SK-N-SH treated with all-trans-retinoic acid at 6 μM for 48 hours (cell line): ENCODE data around the gene SIGLEC8.

ENCODE experiments used
- ATAC-seq: fragments of 200-7000 bp; cut with Tn5 transposase; 3 replicates; pipeline ENCODE4 v1.9.1; 2020; ENCODE audit warnings: mild to moderate bottlenecking, moderate library complexity
- ARNTL ChIP-seq: fragments of 450-650 bp; formaldehyde crosslinking; IDR thresholded peaks from 2 replicates; pipeline ENCODE4 v1.5.0; 2020; ENCODE audit warnings: low read depth, mild to moderate bottlenecking, moderate library complexity, borderline replicate concordance
- BACH2 ChIP-seq: fragments of 250-450 bp; sonication (Bioruptor Pico); IDR thresholded peaks from 2 replicates; pipeline ENCODE4 v1.9.0; 2021; ENCODE audit warnings: mild to moderate bottlenecking, borderline replicate concordance
- CREB5 ChIP-seq: fragments of 250-450 bp; sonication (Bioruptor Pico); IDR thresholded peaks from 2 replicates; pipeline ENCODE4 v1.5.1; 2020; ENCODE audit warnings: low read depth, mild to moderate bottlenecking, moderate library complexity
- CSDC2 ChIP-seq: fragments of 250-450 bp; sonication (Bioruptor Pico); IDR thresholded peaks from 2 replicates; pipeline ENCODE4 v1.5.0; 2020; ENCODE audit warnings: mild to moderate bottlenecking, moderate library complexity
- ESRRG ChIP-seq: fragments of 250-450 bp; sonication (Bioruptor Pico); IDR thresholded peaks from 2 replicates; pipeline ENCODE4 v1.6.1; 2021; ENCODE audit warnings: mild to moderate bottlenecking
- GLIS3 ChIP-seq: fragments of 250-450 bp; sonication (Bioruptor Pico); IDR thresholded peaks from 2 replicates; pipeline ENCODE4 v1.5.0; 2020; ENCODE audit warnings: mild to moderate bottlenecking, moderate library complexity
- ISL1 ChIP-seq: fragments of 250-450 bp; sonication (Bioruptor Pico); IDR thresholded peaks from 2 replicates; pipeline ENCODE4 v2.1.2; 2022; ENCODE audit warnings: mild to moderate bottlenecking, moderate library complexity
- OSR1 ChIP-seq: fragments of 250-450 bp; sonication (Bioruptor Pico); IDR thresholded peaks from 2 replicates; pipeline ENCODE4 v1.8.0; 2022; ENCODE audit warnings: moderate library complexity, mild to moderate bottlenecking, inconsistent platforms
- PATZ1 ChIP-seq: fragments of 250-450 bp; sonication (Bioruptor Pico); IDR thresholded peaks from 2 replicates; pipeline ENCODE4 v1.8.0; 2020; ENCODE audit warnings: mild to moderate bottlenecking, moderate library complexity, borderline replicate concordance
- PPARA ChIP-seq: fragments of 250-450 bp; sonication (Bioruptor Pico); IDR thresholded peaks from 2 replicates; pipeline ENCODE4 v1.5.0; 2020; ENCODE audit warnings: mild to moderate bottlenecking, borderline replicate concordance
- RARB ChIP-seq: fragments of 250-450 bp; sonication (Bioruptor Pico); IDR thresholded peaks from 2 replicates; pipeline ENCODE4 v1.8.0; 2021; ENCODE audit warnings: mild to moderate bottlenecking, moderate library complexity
- SNAI2 ChIP-seq: fragments of 250-450 bp; sonication (Bioruptor Pico); IDR thresholded peaks from 2 replicates; pipeline ENCODE4 v1.5.0; 2020; ENCODE audit warnings: mild to moderate bottlenecking, moderate library complexity
- TOX ChIP-seq: fragments of 250-450 bp; sonication (Bioruptor Pico); IDR thresholded peaks from 2 replicates; pipeline ENCODE4 v1.8.0; 2021; ENCODE audit warnings: mild to moderate bottlenecking, moderate library complexity, borderline replicate concordance
- TSHZ2 ChIP-seq: fragments of 250-450 bp; sonication (Bioruptor Pico); IDR thresholded peaks from 2 replicates; pipeline ENCODE4 v1.5.0; 2020; ENCODE audit warnings: mild to moderate bottlenecking, moderate library complexity
- ZC3H10 ChIP-seq: fragments of 250-450 bp; sonication (Bioruptor Pico); IDR thresholded peaks from 2 replicates; pipeline ENCODE4 v1.5.1; 2021; ENCODE audit warnings: mild to moderate bottlenecking, moderate library complexity
- ZFP3 ChIP-seq: fragments of 250-450 bp; sonication (Bioruptor Pico); IDR thresholded peaks from 2 replicates; pipeline ENCODE4 v1.5.0; 2020; ENCODE audit warnings: mild to moderate bottlenecking, moderate library complexity
- ZFP30 ChIP-seq: fragments of 450-650 bp; formaldehyde crosslinking; IDR thresholded peaks from 2 replicates; pipeline ENCODE4 v1.5.0; 2022; ENCODE audit warnings: mild to moderate bottlenecking, moderate library complexity
- ZNF565 ChIP-seq: fragments of 450-650 bp; formaldehyde crosslinking; conservative IDR thresholded peaks from 2 replicates; pipeline ENCODE4 v1.5.0; 2020; ENCODE audit warnings: low read depth, mild to moderate bottlenecking, moderate library complexity
- ZNF8 ChIP-seq: fragments of 450-650 bp; formaldehyde crosslinking; IDR thresholded peaks from 2 replicates; pipeline ENCODE4 v1.5.0; 2020; ENCODE audit warnings: mild to moderate bottlenecking, moderate library complexity
- TF ChIP-seq, protein P1 (sequence below): fragments of 250-450 bp; sonication (Bioruptor Pico); IDR thresholded peaks from 2 replicates; pipeline ENCODE4 v1.5.1; 2021; ENCODE audit warnings: mild to moderate bottlenecking, moderate library complexity
- TF ChIP-seq, protein P2 (sequence below): fragments of 250-450 bp; sonication (Bioruptor Pico); IDR thresholded peaks from 2 replicates; pipeline ENCODE4 v1.8.0; 2021; ENCODE audit warnings: low read depth, mild to moderate bottlenecking, moderate library complexity, borderline replicate concordance

SIGLEC8 gene

DNA sequence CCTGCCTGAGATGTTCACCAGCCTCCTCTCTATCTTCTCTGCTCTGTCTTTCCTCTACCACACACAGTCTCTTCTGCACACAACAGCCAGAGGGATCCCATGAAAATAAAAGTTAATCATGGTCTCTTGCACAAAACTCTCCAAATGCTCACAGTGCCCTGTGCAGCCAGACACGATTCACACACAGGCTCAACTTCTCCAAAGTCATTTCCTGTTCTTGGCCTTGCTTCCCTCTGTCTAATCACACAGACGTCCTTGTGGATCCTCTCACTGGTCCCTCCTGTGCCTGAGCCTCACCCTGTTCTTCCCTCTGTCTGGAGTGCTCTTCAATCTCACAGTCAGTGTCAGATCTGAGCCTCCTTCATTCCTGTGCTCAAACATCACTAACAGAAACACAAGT is 35.5 kb upstream of the SIGLEC8 start:
- TF ChIP-seq TOX (CRISPR knock-in tag) = no peak
- TF ChIP-seq TSHZ2 (CRISPR knock-in tag) = no peak
- ATAC-seq = no peak

DNA sequence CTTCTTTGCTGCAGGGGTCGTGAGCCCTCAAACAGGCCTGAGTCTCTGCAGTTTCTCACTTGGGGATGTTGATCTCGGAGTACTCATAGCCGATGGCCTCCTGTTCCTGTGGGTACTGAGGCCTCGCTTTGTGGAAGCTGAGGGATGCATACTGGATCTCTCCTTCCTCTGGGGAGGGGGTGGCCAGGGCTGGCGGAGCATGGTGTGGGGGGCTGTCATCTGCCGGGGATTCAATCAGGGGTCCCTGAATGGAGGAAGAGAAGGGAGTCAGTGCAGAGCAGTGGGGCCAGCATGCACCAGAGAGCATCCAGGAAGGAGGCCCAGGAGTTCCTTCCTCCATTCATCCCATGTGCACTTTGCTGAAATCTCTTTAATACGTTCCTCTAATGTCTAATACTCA is 33.3 kb upstream of the SIGLEC8 start:
- ATAC-seq = no peak
- no peak for TF ChIP-seq ZNF565
- TF ChIP-seq, protein P1, sequence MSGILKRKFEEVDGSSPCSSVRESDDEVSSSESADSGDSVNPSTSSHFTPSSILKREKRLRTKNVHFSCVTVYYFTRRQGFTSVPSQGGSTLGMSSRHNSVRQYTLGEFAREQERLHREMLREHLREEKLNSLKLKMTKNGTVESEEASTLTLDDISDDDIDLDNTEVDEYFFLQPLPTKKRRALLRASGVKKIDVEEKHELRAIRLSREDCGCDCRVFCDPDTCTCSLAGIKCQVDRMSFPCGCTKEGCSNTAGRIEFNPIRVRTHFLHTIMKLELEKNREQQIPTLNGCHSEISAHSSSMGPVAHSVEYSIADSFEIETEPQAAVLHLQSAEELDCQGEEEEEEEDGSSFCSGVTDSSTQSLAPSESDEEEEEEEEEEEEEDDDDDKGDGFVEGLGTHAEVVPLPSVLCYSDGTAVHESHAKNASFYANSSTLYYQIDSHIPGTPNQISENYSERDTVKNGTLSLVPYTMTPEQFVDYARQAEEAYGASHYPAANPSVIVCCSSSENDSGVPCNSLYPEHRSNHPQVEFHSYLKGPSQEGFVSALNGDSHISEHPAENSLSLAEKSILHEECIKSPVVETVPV (CRISPR knock-in tag) = no peak

GRCh38 chr19:51490676-51491075 is 32.4 kb upstream of the SIGLEC8 start:
- ATAC-seq = no peak
- TF ChIP-seq OSR1 (no peak), GLIS3 (no peak), RARB (CRISPR knock-in tag) (no peak), ZNF8 (no peak), ARNTL (CRISPR knock-in tag) (no peak), ESRRG (no peak), ISL1 (CRISPR knock-in tag) (no peak), PPARA (CRISPR knock-in tag) (no peak), ZFP30 (CRISPR knock-in tag) (no peak), CREB5 (no peak), SNAI2 (CRISPR knock-in tag) (no peak), PATZ1 (CRISPR knock-in tag) (no peak), BACH2 (no peak), CSDC2 (CRISPR knock-in tag) (no peak), ZC3H10 (CRISPR knock-in tag) (no peak), TOX (CRISPR knock-in tag) (no peak)
- TF ChIP-seq, protein P1 (CRISPR knock-in tag) = no peak

DNA sequence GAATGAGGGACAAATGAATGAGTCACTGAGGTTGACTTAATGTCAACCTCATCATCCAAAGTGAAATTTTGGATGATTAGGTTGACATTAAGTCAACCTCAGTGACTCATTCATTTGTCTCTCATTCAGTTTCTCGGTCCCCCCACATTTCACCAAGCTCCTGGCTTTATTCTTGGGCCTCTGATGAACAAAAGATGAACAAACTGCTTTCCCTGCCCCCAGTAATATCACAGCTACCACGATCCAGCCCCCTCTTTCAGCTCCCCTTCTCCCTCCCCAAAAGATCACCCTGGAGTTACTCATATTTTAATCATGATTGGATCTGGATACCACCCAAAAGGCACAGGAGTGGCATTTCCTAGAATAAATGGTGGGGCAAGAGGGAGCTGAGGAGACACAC is 30.9 kb upstream of the SIGLEC8 start:
- ATAC-seq = no peak
- no peak for TF ChIP-seq GLIS3
- TF ChIP-seq TOX (CRISPR knock-in tag) = no peak
- no peak for TF ChIP-seq ISL1 (CRISPR knock-in tag)
- TF ChIP-seq ZNF8 = no peak
- no peak for TF ChIP-seq ZFP3 (CRISPR knock-in tag)
- TF ChIP-seq OSR1 = no peak
- TF ChIP-seq ZC3H10 (CRISPR knock-in tag) = no peak
- TF ChIP-seq, protein P1 (CRISPR knock-in tag) = no peak
- TF ChIP-seq, protein P2, sequence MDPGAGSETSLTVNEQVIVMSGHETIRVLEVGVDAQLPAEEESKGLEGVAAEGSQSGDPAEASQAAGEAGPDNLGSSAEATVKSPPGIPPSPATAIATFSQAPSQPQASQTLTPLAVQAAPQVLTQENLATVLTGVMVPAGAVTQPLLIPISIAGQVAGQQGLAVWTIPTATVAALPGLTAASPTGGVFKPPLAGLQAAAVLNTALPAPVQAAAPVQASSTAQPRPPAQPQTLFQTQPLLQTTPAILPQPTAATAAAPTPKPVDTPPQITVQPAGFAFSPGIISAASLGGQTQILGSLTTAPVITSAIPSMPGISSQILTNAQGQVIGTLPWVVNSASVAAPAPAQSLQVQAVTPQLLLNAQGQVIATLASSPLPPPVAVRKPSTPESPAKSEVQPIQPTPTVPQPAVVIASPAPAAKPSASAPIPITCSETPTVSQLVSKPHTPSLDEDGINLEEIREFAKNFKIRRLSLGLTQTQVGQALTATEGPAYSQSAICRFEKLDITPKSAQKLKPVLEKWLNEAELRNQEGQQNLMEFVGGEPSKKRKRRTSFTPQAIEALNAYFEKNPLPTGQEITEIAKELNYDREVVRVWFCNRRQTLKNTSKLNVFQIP (CRISPR knock-in tag) = no peak
- no peak for TF ChIP-seq PPARA (CRISPR knock-in tag)
- TF ChIP-seq ARNTL (CRISPR knock-in tag) = no peak
- no peak for TF ChIP-seq ZNF565
- no peak for TF ChIP-seq TSHZ2 (CRISPR knock-in tag)
